GM18858 (cell line): ENCODE data around the gene ADTRP.
A peak's percentile ranks its signal among the peaks of the same experiment; 100 is the strongest.

Experiments used
- ATAC-seq: cut with Tn5 transposase; IDR thresholded peaks from one replicate; pipeline ENCODE4 v1.9.1; 2021; ENCODE audit not compliant: unreplicated experiment

The ADTRP gene

GRCh38 chr6:11727998-11728961, 50.3 kb downstream of the ADTRP start:
- no peak for ATAC-seq

DNA sequence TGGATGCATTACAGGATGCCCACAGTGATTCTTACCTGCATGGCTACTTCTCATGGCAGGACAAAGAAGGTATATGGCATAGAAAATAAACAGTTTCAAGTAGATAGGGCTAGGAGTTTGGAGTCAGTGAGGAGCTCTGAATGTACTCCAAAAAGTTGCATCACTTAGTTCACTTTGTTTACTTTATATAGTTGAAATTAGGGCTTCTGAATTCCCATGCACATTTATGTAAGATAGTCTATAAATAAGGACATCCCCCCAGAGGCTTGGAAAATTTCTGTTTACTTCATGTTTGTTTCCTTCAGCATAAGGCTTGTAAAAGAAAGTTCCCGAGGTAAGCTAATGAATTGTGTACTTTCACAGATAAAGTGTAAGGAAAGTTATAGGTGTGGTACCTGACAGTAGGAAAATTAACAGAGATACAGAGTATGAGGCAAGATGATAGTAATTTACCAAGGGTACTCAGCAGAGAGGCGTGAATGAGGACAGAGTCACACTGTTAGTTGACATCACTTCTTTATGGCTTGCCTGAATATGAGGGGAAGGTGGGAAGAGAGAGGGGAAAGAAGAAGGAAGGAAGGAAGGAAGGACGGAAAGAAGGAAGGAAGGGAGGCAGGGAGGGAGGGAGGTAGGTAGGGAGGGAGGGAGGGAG, 51.1 kb downstream of the ADTRP start:
- no peak for ATAC-seq

GRCh38 chr6:11724286-11724685, 54.3 kb downstream of the ADTRP start:
- no peak for ATAC-seq

DNA sequence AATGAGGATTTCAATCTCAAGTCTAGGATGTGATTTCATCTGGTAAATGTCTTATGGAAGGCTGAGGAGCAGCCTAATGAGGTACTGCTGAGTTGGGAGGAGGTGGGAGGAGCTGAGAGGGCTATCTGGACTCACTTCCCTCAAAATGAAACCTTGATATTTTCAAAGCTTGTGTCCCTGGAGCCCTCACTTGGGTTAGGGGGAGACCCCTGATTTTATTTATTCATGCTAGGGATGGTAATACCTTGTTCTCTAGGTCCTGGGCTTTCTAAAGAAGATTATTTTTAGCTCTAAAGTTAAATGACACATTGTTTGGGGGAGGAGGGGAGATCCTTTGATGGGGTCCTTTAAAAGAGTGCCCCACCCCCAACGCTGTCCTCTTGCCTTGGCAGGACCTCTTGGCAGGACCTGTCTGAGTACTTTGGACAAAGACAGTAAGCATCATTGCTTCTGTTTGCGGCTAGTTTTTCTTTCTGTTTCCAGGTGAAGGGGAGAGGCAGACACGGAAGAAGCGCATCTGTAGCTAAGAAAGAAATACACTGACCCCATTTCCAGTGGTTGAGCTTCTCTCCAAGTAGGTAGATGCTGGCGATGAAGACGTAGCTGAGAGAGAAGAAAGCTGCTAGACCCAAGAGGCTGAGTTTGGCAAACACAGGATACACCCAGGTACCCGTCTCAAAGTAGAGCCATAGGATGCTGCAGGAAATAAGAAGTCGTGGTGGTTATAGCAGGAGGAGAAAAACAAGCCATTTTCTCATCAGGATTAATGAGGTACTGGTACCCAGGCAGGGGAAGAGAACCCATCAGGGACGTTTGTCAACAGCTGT, 55.6 kb downstream of the ADTRP start:
- peak; percentile 41 for ATAC-seq

DNA sequence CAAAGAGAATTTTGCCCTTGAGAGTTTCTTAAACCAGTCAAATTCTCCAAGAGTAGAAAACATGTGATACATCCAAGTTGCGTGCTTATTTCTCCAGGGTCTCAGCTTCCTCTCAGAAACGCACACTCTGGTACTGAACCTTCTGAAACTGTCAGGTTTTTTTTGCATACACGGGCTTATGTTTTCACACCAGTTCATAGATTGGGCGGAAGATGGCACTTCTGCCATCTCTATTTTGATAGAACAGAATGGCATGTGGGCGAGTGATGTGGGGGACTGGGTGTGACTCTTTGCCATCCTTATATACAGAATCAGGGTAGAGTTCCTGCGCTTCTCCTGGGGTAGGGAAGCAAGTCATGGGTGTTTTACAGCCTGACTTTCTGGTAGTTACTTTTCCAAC, 56.4 kb downstream of the ADTRP start:
- ATAC-seq: no peak

- no peak for ATAC-seq
These were observed 60.1 kb downstream of the ADTRP start for GRCh38 chr6:11718463-11718862.

DNA sequence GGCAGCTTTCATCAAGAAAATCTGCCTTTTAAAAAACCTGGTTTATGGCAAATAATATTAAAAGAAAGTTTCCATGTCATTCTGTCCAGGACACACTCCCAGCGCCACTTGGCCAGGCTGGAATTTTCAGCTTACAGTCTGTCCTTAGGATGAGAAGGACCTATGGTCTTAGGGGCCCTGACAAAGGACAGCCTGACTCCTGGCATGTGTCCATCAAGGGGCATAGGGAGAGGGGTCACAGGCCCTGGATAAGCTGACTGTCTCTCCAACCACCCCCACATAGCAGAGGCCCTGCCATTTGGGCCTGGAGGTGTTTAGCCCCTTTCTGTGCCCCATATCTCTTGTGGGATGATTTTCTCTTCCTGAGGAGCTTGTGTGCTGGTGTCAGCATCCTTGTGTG, 60.6 kb downstream of the ADTRP start:
- ATAC-seq: no peak

DNA sequence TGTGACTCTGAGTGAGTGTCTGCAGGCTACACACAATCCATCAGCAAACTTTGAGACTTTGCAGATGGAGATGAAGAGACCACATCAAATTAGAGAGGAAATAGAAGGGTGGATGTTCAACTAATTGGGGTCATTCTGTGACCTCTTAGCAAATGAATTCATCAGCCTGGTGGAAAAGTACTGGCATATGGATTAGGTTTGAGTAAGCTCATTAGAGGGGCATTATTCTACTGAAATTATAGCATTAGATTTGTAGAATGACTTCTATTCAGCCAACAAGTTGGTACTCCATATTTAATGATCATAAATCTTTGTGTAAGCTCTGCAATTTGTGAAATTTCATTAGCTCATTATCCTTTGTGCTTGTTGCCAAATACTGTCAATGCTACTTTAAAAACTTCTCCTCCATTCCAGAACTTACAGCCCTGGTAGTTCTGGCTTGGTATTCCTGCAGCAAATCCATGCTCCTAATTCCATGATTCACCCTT, 63.8 kb downstream of the ADTRP start:
- ATAC-seq: no peak

- peak; percentile 42 for ATAC-seq
These were observed 64.3 kb downstream of the ADTRP start for GRCh38 chr6:11714116-11714797.

DNA sequence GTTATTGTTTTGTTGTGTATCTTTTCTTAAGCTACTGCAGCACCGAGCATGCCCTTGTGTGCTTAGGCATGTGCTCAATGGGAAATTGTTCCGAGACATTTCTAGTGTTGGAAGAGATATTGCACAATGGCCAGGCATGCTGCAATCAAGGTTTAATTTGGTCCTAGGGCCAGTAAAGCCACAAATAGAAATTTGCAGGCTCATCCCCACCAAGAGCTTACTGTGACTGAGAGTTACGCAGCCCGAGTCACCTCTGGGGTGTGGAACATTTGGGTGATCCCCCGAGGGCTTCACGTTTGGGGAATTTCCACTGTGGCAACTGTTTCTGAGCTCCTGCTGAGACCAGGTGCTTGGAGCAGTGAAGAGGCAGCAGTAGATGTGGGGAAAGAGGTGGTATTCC, 65.8 kb downstream of the ADTRP start:
- no peak for ATAC-seq

DNA sequence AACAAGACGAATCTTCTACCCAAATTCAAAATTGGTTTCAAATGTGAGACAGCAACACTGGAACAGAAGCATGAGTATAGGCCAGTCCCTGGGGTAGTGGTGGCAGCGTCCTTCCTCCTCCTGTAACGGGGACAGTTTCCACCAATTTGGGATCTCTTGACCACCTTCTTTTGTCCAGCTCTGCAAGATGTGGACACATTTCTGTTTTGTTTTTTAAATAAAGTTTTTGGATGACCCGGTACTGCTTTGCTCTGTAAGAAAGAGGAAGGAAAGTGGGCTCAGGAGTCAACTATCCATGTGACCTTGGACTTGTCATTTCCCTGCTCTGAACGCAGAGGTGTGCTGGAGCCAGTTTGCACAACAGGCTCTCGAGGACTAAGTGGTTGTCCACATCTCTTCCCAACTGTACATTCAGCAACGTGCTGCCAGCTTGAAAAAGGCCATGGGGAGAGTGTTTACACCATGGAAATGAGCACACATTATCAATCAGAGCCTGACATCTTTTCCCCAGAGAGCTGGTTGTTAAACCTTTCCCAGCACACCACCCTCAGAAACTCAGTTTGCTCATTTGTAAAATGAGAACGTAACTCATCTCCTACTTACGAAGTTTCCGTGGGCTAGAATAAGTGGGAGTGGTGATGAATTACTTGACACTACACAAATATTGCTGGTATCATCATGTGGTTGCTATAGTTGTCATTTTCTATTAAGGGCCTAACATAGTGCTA, 66.5 kb downstream of the ADTRP start:
- ATAC-seq: no peak

DNA sequence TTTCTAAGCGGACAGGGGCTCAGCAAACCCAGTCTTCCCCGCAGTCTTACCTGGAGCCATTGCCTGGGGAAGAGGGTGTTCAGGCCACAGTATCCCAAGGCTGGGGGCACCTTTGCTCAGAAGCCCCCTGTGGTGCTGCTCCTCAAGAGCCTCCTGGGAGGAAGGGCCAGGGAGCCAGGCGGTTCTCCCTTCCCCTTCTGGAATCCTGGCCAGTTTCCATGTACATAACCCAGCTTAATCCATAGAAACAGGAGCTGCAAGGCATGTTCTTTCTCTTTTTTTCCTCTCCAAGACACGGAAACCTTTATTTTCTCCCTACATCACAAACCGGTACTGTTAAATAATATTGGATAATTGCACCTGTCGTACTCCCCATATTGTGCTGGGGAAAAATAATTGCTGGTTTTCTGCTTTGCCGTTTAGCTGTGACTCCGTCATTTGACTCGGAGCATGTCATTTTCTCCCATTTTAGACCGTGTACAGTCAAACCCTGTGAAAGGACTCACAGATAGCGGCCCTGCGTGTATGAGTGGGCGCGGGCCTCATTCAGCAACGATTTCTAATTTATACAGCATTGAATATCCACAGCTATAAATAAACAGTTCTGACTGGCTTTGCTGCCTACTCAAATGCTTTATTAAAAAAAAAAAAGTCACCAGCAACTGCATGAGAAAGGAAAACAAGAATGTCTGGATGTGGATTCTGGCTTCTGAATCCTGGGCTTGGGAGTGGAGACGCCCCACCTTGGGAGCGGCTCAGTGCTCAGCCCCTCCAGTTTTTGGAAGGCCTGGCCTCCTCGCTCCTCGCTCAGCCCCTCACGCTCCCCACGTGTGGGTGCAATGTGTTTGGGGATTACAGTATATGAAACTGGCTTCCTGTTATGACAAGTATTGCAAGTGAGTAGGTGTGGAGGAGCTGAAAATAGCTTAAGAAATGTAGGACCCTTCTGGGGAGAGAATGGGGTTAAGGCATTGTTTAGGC, 67.3 kb downstream of the ADTRP start:
- peak; percentile 43 for ATAC-seq

DNA sequence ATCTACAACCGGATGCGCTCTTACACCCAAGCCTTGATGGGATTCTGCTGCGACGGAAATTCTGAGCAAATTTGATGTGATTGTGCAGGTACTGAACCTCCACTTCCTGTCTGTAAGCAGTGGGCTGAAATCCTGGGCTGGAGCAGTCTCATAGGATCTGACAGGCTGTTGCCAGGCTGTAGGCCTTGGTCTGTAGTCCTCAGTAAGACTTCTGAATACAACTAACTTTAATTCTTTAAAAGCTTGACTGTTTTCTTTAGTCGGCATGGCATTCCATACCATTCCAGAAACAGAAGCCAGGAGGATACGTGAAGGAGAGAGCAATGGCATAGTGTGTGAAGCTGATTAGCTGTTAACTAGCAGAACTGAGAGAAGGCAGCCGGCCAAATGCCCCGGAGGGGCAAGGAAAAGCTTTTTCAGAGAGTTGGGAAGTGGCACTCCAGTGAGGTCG, 68.3 kb downstream of the ADTRP start:
- no peak for ATAC-seq

GRCh38 chr6:11706171-11706570, 72.4 kb downstream of the ADTRP start:
- no peak for ATAC-seq

- no peak for ATAC-seq
These were observed 73.1 kb downstream of the ADTRP start for GRCh38 chr6:11705483-11705882.

DNA sequence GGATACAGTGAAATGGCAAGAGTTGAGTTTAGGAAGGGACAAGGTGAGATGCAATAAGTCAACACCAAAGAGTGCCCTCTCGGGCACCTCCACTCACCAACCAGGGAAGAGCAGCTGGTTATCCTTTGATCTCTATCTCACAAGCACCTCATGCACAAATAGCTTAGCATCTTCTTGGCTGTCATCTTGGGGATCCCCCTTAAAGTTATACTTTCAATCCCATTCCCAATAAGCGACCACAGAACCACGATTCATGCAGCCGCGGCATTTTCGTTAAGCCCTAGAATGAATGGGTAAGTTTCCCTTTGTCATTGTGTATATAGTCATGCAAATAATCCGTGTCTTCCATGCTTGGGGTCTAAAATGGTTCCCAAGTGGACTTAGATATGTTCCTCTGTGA, 73.5 kb downstream of the ADTRP start:
- ATAC-seq: no peak

DNA sequence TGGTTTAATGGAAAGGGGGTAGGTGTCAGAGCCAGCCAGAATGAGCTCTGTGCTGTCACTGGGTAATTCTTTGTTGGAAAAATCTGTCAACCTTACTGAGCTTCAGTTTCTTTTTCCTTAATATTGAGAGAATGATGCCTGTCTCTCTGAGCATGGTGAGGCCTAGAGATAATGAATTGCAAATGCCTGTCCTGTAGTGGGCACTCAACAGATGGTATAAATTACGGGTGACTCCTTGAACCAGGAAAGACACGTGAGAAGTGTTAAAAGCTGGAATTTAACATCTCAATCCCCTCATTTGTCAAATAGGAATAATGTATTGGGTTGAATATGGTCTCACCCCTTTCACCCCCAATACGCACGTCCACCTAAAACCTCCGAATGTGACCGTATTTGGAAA, 74.9 kb downstream of the ADTRP start:
- ATAC-seq: no peak

DNA sequence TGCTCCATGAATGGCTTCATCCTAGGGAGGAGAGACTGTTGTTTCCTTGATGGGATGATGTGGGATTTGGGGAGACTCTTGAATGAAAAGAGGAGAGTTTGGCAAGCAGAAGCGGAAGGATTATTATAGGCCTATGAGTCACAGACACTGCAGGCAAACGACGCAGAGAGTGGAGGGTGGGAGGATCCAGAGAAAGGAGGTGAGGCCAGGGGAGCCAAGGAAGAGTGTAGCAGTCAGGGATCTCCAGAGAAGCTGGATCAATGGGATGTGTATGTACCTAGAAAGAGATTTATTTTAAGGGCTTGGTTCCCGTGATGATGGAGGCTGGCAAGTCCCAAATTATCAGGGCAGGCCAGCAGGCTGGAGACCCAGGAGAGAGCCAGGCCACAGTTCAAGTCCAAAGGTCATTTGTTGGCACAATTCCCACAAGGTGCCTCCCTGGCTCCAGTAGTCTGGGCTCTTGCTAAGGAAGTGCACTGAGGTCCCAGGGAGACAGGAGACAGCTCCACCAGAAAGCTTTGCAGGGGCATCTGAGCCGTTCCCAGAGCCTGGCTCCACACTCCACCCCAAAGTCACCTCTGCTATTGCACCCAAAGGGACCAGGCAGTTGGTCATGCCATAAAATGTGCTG, 76.0 kb downstream of the ADTRP start:
- no peak for ATAC-seq
